UCSD-AML1 (cell line): ENCODE measurements around the gene INTS1.
"Not testable (repeated sequence)": the region's sequence is repeated elsewhere in the genome, so short reads cannot be mapped to it uniquely, and the experiment has no call there.

ENCODE experiments used
- DNase-seq: peaks from one replicate; lab custom pipeline; 2025; ENCODE audit not compliant: unreplicated experiment; lab: John Stamatoyannopoulos, UW

Gene INTS1

DNA sequence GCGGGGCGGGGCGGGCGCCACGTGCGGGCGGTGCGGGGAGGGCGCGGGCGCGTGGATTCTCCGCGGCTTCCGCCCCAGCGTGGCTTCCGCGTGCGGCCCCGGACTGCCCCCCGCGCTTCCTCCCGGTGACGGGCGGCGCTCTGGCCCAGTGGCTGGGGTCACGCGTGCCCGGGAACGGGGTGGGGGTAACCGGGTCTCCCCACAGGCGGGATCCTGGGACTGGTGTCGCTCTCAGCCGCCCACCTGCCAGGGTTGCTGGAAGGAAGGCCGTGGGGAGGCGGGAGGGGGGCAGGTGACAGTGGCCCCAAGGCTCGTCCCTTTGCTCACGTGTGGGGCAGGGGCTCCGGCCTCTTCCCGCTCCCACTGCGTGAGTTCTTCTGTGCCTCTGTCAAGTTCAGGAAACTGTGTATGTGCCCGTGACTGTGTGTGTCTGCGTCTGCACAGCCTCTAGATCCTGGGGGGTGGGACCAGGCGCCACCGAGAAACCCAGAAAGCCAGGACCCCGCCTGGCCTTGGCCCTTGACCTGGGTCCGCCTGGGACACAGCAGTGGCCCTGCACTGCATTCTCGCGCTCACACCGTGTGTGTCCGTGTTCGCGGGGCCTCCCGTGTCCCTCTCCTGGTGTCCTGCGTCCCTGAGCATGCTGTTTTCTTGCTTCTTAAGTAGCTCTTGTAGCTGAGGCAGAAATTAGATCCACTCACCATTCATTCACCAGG, 27.2 kb upstream of the INTS1 start:
- DNase-seq = no peak

GRCh38 chr7:1530946-1531262, 26.7 kb upstream of the INTS1 start:
- DNase-seq = no peak

GRCh38 chr7:1529383-1530116, 25.4 kb upstream of the INTS1 start:
- no peak for DNase-seq

- DNase-seq = no peak
These were observed 22.1 kb upstream of the INTS1 start for GRCh38 chr7:1526271-1526754.

GRCh38 chr7:1525409-1525808, 21.2 kb upstream of the INTS1 start:
- no peak for DNase-seq

DNA sequence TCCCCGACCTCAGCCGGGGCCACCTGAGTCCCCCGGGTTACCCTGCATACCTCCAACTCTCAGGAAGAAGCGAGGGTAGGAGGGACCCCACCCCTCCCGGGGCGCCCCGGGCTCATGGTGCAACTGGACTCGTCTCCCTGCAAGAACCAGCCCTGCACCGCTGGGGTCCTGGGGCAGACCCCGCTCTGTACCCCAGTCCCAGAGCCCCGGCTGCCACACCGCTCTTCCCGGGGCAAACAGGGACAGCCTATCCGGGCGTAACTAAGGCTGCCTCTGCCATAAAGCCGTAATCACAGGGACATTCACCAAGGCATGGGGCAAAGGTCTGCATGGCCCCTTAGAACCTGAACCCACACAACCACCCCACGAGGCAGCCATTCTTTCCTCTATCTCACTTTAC, 19.7 kb upstream of the INTS1 start:
- DNase-seq = no peak

DNA sequence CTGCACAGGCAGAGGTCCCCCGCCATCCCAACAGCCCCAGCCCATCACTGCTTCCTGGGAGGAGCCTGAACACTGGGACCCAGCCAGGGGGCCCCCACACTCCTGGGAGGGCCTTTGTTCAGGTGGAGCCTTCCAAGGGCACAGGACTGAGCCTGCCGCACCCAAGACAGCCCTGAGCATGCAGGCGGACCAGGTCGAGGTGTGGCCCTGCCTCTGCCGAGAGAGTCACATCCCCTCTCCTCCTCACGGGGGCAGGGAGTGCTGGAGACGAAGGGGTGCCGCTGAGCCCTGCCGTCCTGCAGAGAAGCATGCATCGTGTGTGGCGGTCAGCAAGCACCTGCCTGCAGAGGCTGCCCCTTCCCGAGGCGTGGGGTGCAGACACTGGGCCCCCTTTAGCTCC, 19.0 kb upstream of the INTS1 start:
- DNase-seq = no peak

DNA sequence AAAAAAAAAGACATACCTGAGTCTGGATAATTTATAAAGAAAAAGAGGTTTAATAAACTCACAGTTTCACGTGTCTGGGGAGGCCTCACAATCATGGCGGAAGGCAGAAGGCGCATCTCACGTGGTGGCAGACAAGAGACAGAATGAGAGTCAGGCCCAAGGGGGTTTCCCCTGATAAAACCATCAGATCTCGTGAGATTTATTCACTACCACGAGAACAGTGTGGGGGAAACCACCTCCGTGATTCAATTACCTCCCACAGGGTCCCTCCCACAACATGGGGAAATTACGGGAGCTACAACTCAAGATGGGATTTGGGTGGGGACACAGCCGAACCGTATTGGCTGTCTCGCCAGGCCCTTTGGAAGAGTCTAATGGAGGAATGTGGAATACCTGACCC, 17.3 kb upstream of the INTS1 start:
- DNase-seq = no peak

DNA sequence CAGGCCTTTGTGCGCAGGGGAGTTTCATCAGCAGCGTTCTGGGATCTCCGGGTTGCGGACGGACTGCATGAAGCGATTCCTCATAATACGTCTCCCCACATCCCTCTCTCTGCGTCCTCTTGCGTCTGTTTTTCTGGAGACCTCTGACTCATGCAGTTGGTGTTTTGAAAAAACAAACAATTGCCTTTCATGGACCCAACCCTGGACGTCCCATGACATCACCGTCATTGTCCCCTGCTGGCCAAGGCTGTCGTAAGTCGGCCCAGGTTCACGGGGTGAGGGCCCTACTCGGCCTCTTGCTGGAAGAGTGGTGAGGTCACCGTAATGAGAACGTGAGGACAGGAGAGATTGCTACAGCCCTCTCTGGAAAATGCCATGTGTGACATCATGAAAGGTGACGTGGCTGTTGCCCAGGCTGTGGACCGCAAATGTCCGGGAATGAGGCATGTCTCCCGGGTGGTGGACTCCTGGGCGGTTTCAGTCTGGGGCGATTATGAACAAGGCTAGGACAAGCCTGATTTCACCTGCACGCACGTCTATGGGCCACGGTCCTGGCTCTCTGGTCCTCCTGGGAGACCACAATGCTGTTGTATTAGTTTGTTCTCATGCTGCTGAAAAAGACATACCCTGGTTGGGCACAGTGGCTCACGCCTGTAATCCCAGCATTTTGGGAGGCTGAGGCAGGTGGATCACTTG, 16.5 kb upstream of the INTS1 start:
- no peak for DNase-seq

- not testable (repeated sequence) for DNase-seq
These were observed 15.2 kb upstream of the INTS1 start for GRCh38 chr7:1519322-1519922.

- no peak for DNase-seq
These were observed 12.5 kb upstream of the INTS1 start for GRCh38 chr7:1516586-1517251.

DNA sequence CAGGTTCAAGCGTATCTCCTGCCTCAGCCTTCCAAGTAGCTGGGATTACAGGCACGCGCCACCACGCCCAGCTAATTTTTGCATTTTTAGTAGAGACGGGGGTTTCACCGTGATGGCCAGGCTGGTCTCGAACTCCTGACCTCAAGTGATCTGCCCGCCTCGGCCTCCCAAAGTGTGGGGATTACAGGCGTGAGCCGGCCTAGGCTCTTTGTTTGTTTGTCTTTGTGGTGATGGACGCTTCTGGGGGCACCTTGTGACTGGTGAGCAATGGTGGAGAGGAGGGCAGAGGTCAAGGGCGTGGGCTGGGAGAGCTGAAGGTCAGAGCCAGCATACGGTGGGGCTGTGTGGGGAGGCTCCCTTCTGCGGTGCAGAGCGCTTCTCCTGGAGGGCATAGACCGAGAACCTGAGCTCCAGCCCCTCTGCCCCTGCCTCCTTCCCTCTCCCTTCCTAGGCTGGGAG, 11.3 kb upstream of the INTS1 start:
- DNase-seq = not testable (repeated sequence)

DNA sequence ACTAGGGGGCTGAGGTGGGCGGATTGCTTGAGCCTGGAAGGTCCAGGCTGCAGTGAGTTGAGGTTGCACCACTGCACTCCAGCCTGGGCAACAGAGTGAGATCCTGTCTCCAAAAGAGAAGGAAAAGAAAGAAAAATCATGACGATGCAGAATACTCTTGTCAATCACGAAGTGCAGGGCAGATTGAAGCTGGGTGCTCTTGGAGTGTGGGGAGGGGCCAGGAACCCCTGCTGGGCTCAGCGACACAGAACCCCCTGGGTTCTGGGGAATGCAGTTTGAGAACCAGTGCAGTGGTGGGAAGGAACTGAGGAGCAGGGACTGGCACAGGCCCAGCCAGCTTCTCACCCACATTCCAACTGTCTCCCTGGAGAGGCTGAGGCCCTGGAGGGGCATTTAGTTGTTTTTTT, 10.8 kb upstream of the INTS1 start:
- no peak for DNase-seq

- DNase-seq = no peak
These were observed 10.2 kb upstream of the INTS1 start for GRCh38 chr7:1514407-1514806.

GRCh38 chr7:1513657-1514095, 9.5 kb upstream of the INTS1 start:
- peak; percentile 71 for DNase-seq

DNA sequence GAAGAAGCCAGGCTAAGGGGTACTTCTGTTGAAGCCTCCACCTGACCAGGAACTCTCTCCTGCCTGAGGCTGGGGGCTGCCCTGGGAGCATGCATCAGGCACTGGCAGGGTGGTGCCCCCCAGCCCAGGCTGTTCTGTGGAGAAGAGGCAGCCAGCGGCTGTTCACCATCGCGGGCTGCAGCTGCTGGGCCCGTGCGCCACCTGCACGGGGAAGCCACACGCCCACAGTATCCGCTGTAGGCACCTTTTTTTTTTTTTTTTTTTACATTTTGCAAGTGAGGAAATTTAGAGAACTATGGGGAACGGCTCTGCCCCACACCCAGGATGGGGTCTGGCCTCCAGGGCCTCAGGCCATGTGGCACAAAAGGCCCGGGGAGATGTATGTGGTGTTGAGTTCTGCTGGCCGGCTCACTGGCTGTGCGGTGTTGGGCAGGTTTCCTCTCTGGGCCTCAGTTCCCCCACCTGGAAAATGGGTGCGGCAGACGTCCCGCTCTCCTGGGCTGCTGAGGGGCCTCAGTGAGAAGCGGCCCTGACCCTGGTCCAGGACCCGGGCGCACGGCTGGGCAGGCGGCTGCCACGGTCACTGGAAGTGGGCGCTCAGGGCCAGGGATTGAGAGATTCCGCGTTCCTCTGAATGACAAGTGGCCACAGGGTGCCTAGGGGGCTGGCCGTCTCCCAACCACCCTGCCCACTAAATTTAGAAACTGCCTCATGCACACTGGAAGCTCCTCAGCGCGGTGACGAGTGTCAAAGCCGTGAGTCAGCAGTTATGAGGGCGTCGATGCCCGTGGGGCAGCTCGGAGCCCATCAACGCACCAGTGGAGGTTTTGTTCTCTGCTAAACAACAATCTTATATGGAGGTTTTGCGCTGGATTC, 8.8 kb upstream of the INTS1 start:
- DNase-seq = peak; percentile 80

- no peak for DNase-seq
These were observed 7.5 kb upstream of the INTS1 start for GRCh38 chr7:1511444-1512422.

GRCh38 chr7:1510780-1511154, 6.6 kb upstream of the INTS1 start:
- DNase-seq = peak; percentile 64

GRCh38 chr7:1509226-1509625, 5.0 kb upstream of the INTS1 start:
- DNase-seq = no peak
